Colonic mucosa (tissue), 4 donors: Measurements from ENCODE around the gene TMEM89. TPM values are rescaled to one million over a fixed set of nuclear protein-coding genes. Genes with fewer than 3 reads are reported as not detected.

ENCODE experiments used
- DNase-seq: peaks from one replicate; pipeline ENCODE4 v3.0.0-alpha.2; 2020
- H3K27ac ChIP-seq: fragments of 200-600 bp; one replicate; pipeline ENCODE4 v1.8.0; 2021
- H3K27me3 ChIP-seq: fragments of 200-600 bp; one replicate; pipeline ENCODE4 v1.8.0; 2021
- H3K36me3 ChIP-seq: fragments of 200-600 bp; one replicate; pipeline ENCODE4 v1.8.0; 2021
- H3K4me1 ChIP-seq: fragments of 200-600 bp; one replicate; pipeline ENCODE4 v1.8.0; 2021; ENCODE audit warnings: mild to moderate bottlenecking
- H3K4me3 ChIP-seq: fragments of 200-600 bp; one replicate; pipeline ENCODE4 v1.8.0; 2021
- H3K9ac ChIP-seq, 2 donors: one replicate each; pipeline ENCODE4 v1.7.0; 2013; ENCODE audit warnings: control low read depth in 2 of 2, low read depth in 2 of 2, low read length in 2 of 2
- H3K9me3 ChIP-seq: fragments of 200-600 bp; one replicate; pipeline ENCODE4 v1.8.0; 2021
- intact Hi-C: fragments of 100-400 bp; cut with DNase I; formaldehyde crosslinking; loops from one replicate; pipeline ENCODE4 v1.14.1; 2022
- total RNA-seq, 2 donors: library from RNA; stranded (reverse); fragmentation: NEBNext Ultra II Directional in 1 of 2; extraction: Animal tissue kit (Norgen Biotek cat#: 25700) in 1 of 2; gene quantifications; one replicate each; pipeline ENCODE4 v1.2.1, GENCODE V29; 2021
- TF ChIP-seq, protein P1 (sequence below): fragments of 200-600 bp; IDR thresholded peaks from one replicate; pipeline ENCODE4 v1.8.0; 2022; ENCODE audit warnings: antibody characterized with exemption, mild to moderate bottlenecking
- donor health status: healthy.
- donor health status: DM: no; HTN: no; CAD: no.
- donor health status: DM: no; HTN: no; CAD: no.

TMEM89 gene
- total RNA-seq, 2 donors from 2014 or later, result 0.42 TPM; not detected in 1

DNA sequence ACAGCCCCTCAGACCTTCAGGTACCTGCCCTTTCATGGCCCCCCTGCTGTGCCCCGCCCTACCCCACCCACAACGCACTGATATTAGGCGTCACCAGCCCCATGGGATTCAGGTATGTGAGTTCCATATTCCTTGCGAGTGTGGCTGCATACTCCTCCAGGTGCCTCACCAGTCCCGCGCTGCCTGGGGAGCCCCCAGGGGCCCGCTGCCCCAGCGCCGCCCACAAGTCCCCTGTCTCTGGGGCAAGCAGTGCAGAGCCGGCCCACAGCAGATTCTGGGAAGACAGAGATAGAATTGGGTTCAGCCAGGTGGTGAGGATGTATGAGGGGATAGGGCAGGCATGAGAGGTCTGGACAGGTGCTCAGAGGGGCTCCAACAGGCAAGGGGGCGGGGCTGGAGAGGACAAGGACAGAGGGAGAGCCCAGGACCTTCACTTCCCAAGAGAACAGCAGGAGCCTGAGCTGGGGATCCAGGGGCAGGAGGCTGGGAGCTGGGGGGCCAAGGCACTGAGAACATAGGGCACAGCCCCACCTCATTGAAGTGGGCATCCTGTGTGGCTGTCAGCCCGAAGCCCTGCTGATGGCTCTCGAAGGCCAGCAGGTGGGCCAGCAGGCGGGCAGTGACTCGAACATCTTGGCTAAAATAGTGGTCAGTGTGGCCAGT lies 26.8 kb upstream of the TMEM89 start:
- H3K4me3 ChIP-seq, result no peak overlapping the region
- TF ChIP-seq, protein P1, sequence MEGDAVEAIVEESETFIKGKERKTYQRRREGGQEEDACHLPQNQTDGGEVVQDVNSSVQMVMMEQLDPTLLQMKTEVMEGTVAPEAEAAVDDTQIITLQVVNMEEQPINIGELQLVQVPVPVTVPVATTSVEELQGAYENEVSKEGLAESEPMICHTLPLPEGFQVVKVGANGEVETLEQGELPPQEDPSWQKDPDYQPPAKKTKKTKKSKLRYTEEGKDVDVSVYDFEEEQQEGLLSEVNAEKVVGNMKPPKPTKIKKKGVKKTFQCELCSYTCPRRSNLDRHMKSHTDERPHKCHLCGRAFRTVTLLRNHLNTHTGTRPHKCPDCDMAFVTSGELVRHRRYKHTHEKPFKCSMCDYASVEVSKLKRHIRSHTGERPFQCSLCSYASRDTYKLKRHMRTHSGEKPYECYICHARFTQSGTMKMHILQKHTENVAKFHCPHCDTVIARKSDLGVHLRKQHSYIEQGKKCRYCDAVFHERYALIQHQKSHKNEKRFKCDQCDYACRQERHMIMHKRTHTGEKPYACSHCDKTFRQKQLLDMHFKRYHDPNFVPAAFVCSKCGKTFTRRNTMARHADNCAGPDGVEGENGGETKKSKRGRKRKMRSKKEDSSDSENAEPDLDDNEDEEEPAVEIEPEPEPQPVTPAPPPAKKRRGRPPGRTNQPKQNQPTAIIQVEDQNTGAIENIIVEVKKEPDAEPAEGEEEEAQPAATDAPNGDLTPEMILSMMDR, result no peak
- H3K4me1 ChIP-seq, result no peaks in the 10 kb centered on the region
- no peaks in the 10 kb centered on the region for H3K27me3 ChIP-seq
- intact Hi-C loops, result no loop called here
- no peak overlapping the region for H3K27ac ChIP-seq
- H3K36me3 ChIP-seq, result no peaks in the 10 kb centered on the region
- no peak overlapping the region for H3K9ac ChIP-seq
- no peaks in the 10 kb centered on the region for H3K9me3 ChIP-seq
- no peak for DNase-seq

DNA sequence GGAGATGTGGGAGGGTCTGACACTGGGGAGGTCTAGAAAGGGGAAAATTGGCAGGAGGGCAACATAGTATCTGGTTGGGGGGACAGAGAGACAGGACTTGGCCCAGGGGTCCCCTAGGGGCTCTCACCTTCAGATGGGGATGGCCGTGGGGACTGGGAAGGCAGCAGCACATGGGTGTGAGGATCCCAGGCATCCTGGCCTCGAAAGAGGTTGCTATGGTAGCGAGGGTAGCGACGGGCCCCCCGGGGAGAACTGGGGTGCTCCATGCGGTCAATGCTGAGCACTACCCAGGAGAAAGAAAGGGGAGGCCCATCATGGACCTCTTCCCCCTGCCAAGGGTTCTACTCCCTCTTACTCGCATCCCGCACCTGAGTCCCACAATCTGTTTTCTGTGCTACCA lies 26.1 kb upstream of the TMEM89 start:
- intact Hi-C loops, result no loop called here
- H3K4me3 ChIP-seq, result no peak overlapping the region
- no peaks in the 10 kb centered on the region for H3K9me3 ChIP-seq
- H3K27me3 ChIP-seq, result no peaks in the 10 kb centered on the region
- H3K27ac ChIP-seq, result no peak overlapping the region
- H3K9ac ChIP-seq, result no peak overlapping the region
- TF ChIP-seq, protein P1, result no peak
- no peaks in the 10 kb centered on the region for H3K4me1 ChIP-seq
- no peaks in the 10 kb centered on the region for H3K36me3 ChIP-seq
- DNase-seq, result no peak

DNA sequence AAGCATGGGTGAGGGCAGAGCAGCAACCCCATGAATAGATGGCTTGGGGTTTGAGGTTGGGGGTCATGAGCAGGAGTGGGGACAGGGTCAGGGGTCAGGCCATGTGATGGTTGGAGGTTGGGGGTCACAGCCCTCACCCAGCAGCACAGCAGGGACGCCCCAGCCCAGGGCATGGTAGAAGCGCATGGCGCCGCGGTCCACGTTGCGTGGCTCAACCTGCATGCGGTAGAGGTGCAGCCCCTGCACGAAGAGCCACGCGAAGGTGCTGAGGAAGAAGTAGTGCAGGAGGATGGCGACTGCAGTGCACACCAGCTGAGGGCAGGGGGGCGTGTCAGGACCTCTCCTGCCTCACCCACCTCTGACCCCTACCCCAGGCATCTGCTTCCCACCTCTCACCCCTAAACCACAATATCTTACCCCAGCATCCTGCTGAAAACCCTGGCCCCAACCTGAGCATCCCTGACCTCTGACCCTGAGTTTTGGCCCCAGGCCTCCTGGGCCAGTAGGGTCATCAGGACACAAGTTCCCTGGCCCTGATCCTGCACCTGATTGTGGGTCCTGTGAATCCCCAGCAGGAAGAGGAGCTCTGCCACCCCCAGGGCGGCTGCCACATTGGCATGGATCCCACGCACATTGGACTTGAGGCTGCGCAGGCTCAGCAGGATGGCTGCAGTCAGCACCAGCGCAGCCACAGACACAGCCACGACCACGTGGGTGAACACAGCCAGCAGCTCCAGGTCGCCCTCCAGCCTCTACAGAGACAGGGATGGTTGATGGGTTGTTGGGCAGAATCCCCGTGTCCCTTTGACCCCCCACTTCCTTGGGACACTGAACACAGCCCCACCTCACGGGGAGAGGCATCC lies 23.6 kb upstream of the TMEM89 start:
- intact Hi-C loops, result no loop called here
- Histone ChIP-seq H3K4me3 (no peak overlapping the region), H3K4me1 (no peaks in the 10 kb centered on the region), H3K27ac (no peak overlapping the region), H3K9me3 (no peaks in the 10 kb centered on the region), H3K27me3 (no peaks in the 10 kb centered on the region), H3K36me3 (no peaks in the 10 kb centered on the region), H3K9ac (no peak overlapping the region)
- TF ChIP-seq, protein P1, result no peak
- DNase-seq, result no peak

DNA sequence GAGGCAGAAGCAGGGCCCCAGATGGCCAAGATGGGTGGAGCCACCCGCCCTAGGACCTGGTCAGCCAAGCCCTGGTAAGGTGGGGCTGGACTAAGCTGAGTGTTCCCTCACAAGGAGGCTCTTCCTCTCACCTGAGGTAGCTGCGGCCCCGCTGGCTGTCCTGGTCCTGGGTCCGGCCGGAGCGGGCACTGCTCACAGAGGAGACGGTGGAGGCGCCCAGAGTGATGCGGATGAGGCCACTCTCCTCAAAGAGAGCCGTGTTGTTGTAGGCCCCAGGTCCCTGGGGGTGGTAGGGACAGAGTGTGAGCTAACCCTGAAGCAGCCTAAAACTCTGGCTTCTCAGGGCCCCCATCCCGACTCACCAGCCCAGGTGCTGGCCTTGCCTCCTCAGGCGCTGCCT lies 21.0 kb upstream of the TMEM89 start:
- H3K9me3 ChIP-seq, result no peaks in the 10 kb centered on the region
- TF ChIP-seq, protein P1, result no peak
- intact Hi-C loops, result no loop called here
- H3K27me3 ChIP-seq, result no peaks in the 10 kb centered on the region
- H3K4me3 ChIP-seq, result no peak overlapping the region
- H3K9ac ChIP-seq, result no peak overlapping the region
- DNase-seq, result no peak
- no peak overlapping the region for H3K27ac ChIP-seq
- H3K36me3 ChIP-seq, result no peaks in the 10 kb centered on the region
- no peaks in the 10 kb centered on the region for H3K4me1 ChIP-seq

DNA sequence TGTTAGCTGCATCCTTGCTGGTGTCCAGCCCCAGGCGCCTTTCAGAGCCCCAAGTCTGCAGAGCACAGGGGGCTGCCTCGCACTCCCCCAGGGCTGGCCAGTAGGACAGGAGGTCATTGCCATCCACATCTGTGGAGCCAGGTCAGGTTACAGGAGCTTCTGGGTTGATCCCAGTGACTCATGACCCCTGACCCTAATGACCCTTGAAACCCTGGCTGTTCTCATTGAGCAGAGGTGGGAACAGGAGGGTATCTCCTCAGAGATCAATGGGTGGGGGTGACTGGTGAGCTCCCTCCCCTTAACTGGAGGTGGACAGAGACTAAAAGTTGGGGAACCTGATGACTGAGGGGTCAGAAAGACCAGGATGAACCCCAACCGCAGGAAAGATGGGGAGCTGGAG lies 19.8 kb upstream of the TMEM89 start:
- Histone ChIP-seq H3K9me3 (no peaks in the 10 kb centered on the region), H3K4me1 (no peaks in the 10 kb centered on the region), H3K9ac (no peak overlapping the region), H3K36me3 (no peaks in the 10 kb centered on the region), H3K4me3 (no peak overlapping the region), H3K27me3 (no peaks in the 10 kb centered on the region), H3K27ac (no peak overlapping the region)
- no peak for DNase-seq
- intact Hi-C loops, result no loop called here
- TF ChIP-seq, protein P1, result no peak
